Panc1 (cell line): ENCODE measurements around the gene PAOX. TPM values are rescaled to one million over a fixed set of nuclear protein-coding genes. Genes with fewer than 3 reads are reported as not detected.
"Not testable (repeated sequence)": the region's sequence is repeated elsewhere in the genome, so short reads cannot be mapped to it uniquely, and the experiment has no call there.

Source experiments
- ATAC-seq: fragments of 200-7000 bp; cut with Tn5 transposase; 2 replicates; pipeline ENCODE4 v1.9.1; 2020; ENCODE audit warnings: mild to moderate bottlenecking, moderate library complexity
- BruUV-seq: library from RNA; stranded (reverse); fragments of 400-500 nt; replicated peaks from 2 replicates; lab custom pipeline; 2021; lab: Mats Ljungman, UMichigan
- CTCF ChIA-PET: fragments of 300-600 bp; sonication (Branson Sonifier 250); formaldehyde crosslinking; loops from one replicate; lab custom pipeline; 2022; ENCODE audit warnings: antibody characterized with exemption; lab: Charles Lee
- POLR2A ChIA-PET: fragments of 300-600 bp; sonication (Branson Sonifier 250); formaldehyde crosslinking; loops from one replicate; lab custom pipeline; 2022; ENCODE audit warnings: antibody characterized with exemption; lab: Charles Lee
- DNase-seq: peaks from one replicate; pipeline ENCODE4 v3.0.0-alpha.2; 2010; ENCODE audit warnings: low read depth, low spot score
- H3K27ac ChIP-seq: 2 replicates; pipeline ENCODE4 v1.5.1; 2011; ENCODE audit warnings: mild to moderate bottlenecking, low read length, inconsistent platforms
- H3K27me3 ChIP-seq: fragments of 200-500 bp; sonication (Bioruptor generic); 2 replicates; pipeline ENCODE4 v1.6.0; 2014; ENCODE audit warnings: low read length, inconsistent platforms; ENCODE audit not compliant: control insufficient read depth, insufficient read depth
- H3K36me3 ChIP-seq: fragments of 200-500 bp; sonication (Bioruptor generic); 2 replicates; pipeline ENCODE4 v1.5.1; 2014; ENCODE audit warnings: inconsistent platforms, mild to moderate bottlenecking, low read length, moderate library complexity; ENCODE audit not compliant: control insufficient read depth, insufficient read depth
- H3K4me1 ChIP-seq: 2 replicates; pipeline ENCODE4 v1.5.1; 2011; ENCODE audit warnings: inconsistent platforms, mild to moderate bottlenecking, low read length, moderate library complexity; ENCODE audit not compliant: control insufficient read depth, insufficient read depth
- H3K4me3 ChIP-seq, 2 experiments: 2 replicates each; pipeline ENCODE4 v1.5.1; 2011 to 2012; ENCODE audit warnings: low read depth in 2 of 2, low read length in 2 of 2, mild to moderate bottlenecking in 2 of 2, inconsistent platforms in 1 of 2, moderate library complexity in 1 of 2
- H3K9me3 ChIP-seq: fragments of 200-500 bp; sonication (Bioruptor generic); 2 replicates; pipeline ENCODE4 v1.5.1; 2014; ENCODE audit warnings: low read depth, mild to moderate bottlenecking, inconsistent platforms, low read length, moderate library complexity; ENCODE audit not compliant: control insufficient read depth, insufficient read depth
- CTCF ChIP-seq: fragments of 450-650 bp; IDR thresholded peaks from 2 replicates; pipeline ENCODE4 v1.5.1; 2017; ENCODE audit warnings: mild to moderate bottlenecking
- POLR2AphosphoS5 ChIP-seq: IDR thresholded peaks from 2 replicates; pipeline ENCODE4 v1.6.1; 2012; ENCODE audit warnings: mild to moderate bottlenecking, low read depth, low read length, moderate library complexity
- REST ChIP-seq, 2 experiments: IDR thresholded peaks; 2 replicates each; pipeline ENCODE4 v1.6.1; 2011 to 2012; ENCODE audit warnings: low read depth in 2 of 2, control low read depth in 1 of 2, low read length in 1 of 2, mild to moderate bottlenecking in 1 of 2, moderate library complexity in 1 of 2; ENCODE audit not compliant: insufficient read depth in 1 of 2
- SIN3A ChIP-seq: IDR thresholded peaks from 2 replicates; pipeline ENCODE4 v1.6.1; 2012; ENCODE audit warnings: low read depth, mild to moderate bottlenecking, low read length, moderate library complexity, borderline replicate concordance; ENCODE audit not compliant: insufficient read depth
- TCF7L2 ChIP-seq: IDR thresholded peaks from 2 replicates; pipeline ENCODE4 v1.6.1; 2011; ENCODE audit warnings: mild to moderate bottlenecking, low read depth, low read length, inconsistent platforms
- in situ Hi-C: cut with HindIII; loops from 2 replicates; pipeline ENCODE4 v1.10.0; 2016; ENCODE audit warnings: low sequenced_read_pairs, low pct_unique_long_range_greater_than_20kb
- intact Hi-C: fragments of 100-400 bp; cut with micrococcal nuclease; formaldehyde crosslinking; loops from one replicate; pipeline ENCODE4 v1.10.0; 2022; ENCODE audit not compliant: unreplicated experiment
- total RNA-seq: library from RNA; stranded (reverse); gene quantifications from one replicate; pipeline ENCODE4 v1.2.1, GENCODE V29; 2021; ENCODE audit not compliant: unreplicated experiment

Gene PAOX
- total RNA-seq, 1 experiment from 2014 or later: 9.3 TPM

GRCh38 chr10:133376183-133376582, 2.9 kb upstream of the PAOX start:
- in situ Hi-C loops, H3K36me3 ChIP-seq, ATAC-seq, H3K27me3 ChIP-seq, H3K27ac ChIP-seq, CTCF ChIA-PET, POLR2A ChIA-PET, BruUV-seq, intact Hi-C loops, DNase-seq, H3K9me3 ChIP-seq, H3K4me3 ChIP-seq: not testable (repeated sequence)
- H3K4me1 ChIP-seq: peaks cover 12% of the 10 kb centered on the region

- no peaks in the 10 kb centered on the region for H3K36me3 ChIP-seq
- intact Hi-C loops: no loop called here
- no peak overlapping the region for H3K27ac ChIP-seq
- ChIA-PET POLR2A (no interaction called here), CTCF (no interaction called here)
- DNase-seq (no peak), ATAC-seq (no peak)
- peaks cover 10% of the 10 kb centered on the region for H3K4me1 ChIP-seq
- H3K4me3 ChIP-seq: no peak overlapping the region
- H3K9me3 ChIP-seq: no peaks in the 10 kb centered on the region
- in situ Hi-C loops: no loop called here
- H3K27me3 ChIP-seq: no peaks in the 10 kb centered on the region
- TF ChIP-seq POLR2AphosphoS5: no peak
- BruUV-seq: no TSS peak
Observed at GRCh38 chr10:133377025-133377817, 1.8 kb upstream of the PAOX start.

GRCh38 chr10:133377818-133378250, 1.2 kb upstream of the PAOX start:
- peak; percentile 0; the same call in 1 of the 2 replicates for ATAC-seq
- no peak for DNase-seq
- in situ Hi-C loops (no loop called here), intact Hi-C loops (no loop called here)
- TF ChIP-seq REST (IDR thresholded peaks at IDR 0.05; ENCODE audit: insufficient read depth in 1 of 2, low read depth in 2 of 2, low read length in 1 of 2) (no peak), CTCF (no peak), TCF7L2 (no peak), SIN3A (no peak), POLR2AphosphoS5 (no peak)
- Histone ChIP-seq H3K9me3 (no peaks in the 10 kb centered on the region), H3K36me3 (no peaks in the 10 kb centered on the region), H3K27me3 (no peaks in the 10 kb centered on the region), H3K27ac (peak overlapping the region; percentile 17; the same call in 1 of the 2 replicates), H3K4me3 (peak overlapping the region; percentile 77 to 78), H3K4me1 (peaks cover 8% of the 10 kb centered on the region)
- ChIA-PET POLR2A (no interaction called here), CTCF (no interaction called here)
- BruUV-seq: no TSS peak
